HEK293 (cell line): ENCODE measurements around the gene MARCHF3.

Experiments used
- CTCF ChIA-PET: fragments of 350-600 bp; formaldehyde crosslinking; extraction: SDS; loops from one replicate; lab custom pipeline; 2021; ENCODE audit warnings: antibody characterized with exemption; lab: Yijun Ruan, JAX
- POLR2A ChIA-PET: fragments of 300-600 bp; formaldehyde crosslinking; extraction: SDS; loops from one replicate; lab custom pipeline; 2020; ENCODE audit warnings: antibody characterized with exemption, inconsistent platforms; lab: Yijun Ruan, JAX
- H3K27ac ChIP-seq: fragments of 200-500 bp; sonication (Bioruptor generic); 2 replicates; pipeline ENCODE4 v1.5.1; 2014; ENCODE audit warnings: low read depth, low read length, control low read depth, inconsistent platforms; ENCODE audit errors: extremely low read depth
- H3K36me3 ChIP-seq, 2 experiments: fragments of 200-500 bp in 1 of 2; sonication (Bioruptor generic) in 1 of 2; 1 replicate in 1 of 2; 2 replicates in 1 of 2; pipeline ENCODE4 v1.5.1; 2014 to 2017; ENCODE audit warnings: inconsistent platforms in 2 of 2, low read length in 2 of 2; ENCODE audit not compliant: control insufficient read depth in 2 of 2, insufficient read depth in 1 of 2
- H3K4me1 ChIP-seq: fragments of 200-500 bp; sonication (Bioruptor generic); 2 replicates; pipeline ENCODE4 v1.5.1; 2014; ENCODE audit warnings: mild to moderate bottlenecking, low read length, inconsistent platforms; ENCODE audit not compliant: control insufficient read depth, insufficient read depth
- H3K4me3 ChIP-seq: 2 replicates; pipeline ENCODE4 v1.5.1; 2011; ENCODE audit warnings: low read depth, mild to moderate bottlenecking, control low read depth, low read length, moderate library complexity
- H3K9me3 ChIP-seq: fragments of 200-500 bp; sonication (Bioruptor generic); 2 replicates; pipeline ENCODE4 v1.5.1; 2014; ENCODE audit warnings: low read depth, low read length, inconsistent platforms; ENCODE audit not compliant: control insufficient read depth, insufficient read depth
- GLIS1 ChIP-seq: fragments of 450-650 bp; formaldehyde crosslinking; IDR thresholded peaks from 2 replicates; pipeline ENCODE4 v1.5.1; 2016; ENCODE audit warnings: missing biosample characterization, missing genetic modification characterization
- HOXC10 ChIP-seq: sonication (generic); formaldehyde crosslinking; IDR thresholded peaks from 2 replicates; pipeline ENCODE4 v1.8.1; 2023; ENCODE audit warnings: mild to moderate bottlenecking, missing genetic modification reagents
- PRDM1 ChIP-seq: fragments of 450-650 bp; formaldehyde crosslinking; IDR thresholded peaks from 2 replicates; pipeline ENCODE4; 2016; ENCODE audit warnings: missing biosample characterization, missing genetic modification characterization
- RBAK ChIP-seq: fragments of 450-650 bp; formaldehyde crosslinking; IDR thresholded peaks from 2 replicates; pipeline ENCODE4 v1.5.1; 2016; ENCODE audit warnings: missing biosample characterization, missing genetic modification characterization
- REPIN1 ChIP-seq: fragments of 450-650 bp; formaldehyde crosslinking; IDR thresholded peaks from 2 replicates; pipeline ENCODE4 v1.5.1; 2017; ENCODE audit warnings: missing biosample characterization, missing genetic modification characterization, low read depth
- SP7 ChIP-seq: fragments of 450-650 bp; formaldehyde crosslinking; IDR thresholded peaks from 2 replicates; pipeline ENCODE4 v1.5.1; 2016; ENCODE audit warnings: missing biosample characterization, missing genetic modification characterization
- TCF7L2 ChIP-seq: IDR thresholded peaks from 2 replicates; pipeline ENCODE4 v1.6.1; 2011; ENCODE audit warnings: low read depth, mild to moderate bottlenecking, inconsistent platforms, low read length, moderate library complexity, borderline replicate concordance
- YY2 ChIP-seq: fragments of 450-650 bp; formaldehyde crosslinking; IDR thresholded peaks from 2 replicates; pipeline ENCODE4 v1.5.1; 2016; ENCODE audit warnings: missing biosample characterization, missing genetic modification characterization
- ZNF146 ChIP-seq: fragments of 450-650 bp; formaldehyde crosslinking; IDR thresholded peaks from 2 replicates; pipeline ENCODE4 v1.5.1; 2016; ENCODE audit warnings: missing biosample characterization, missing genetic modification characterization
- ZNF223 ChIP-seq: fragments of 450-650 bp; formaldehyde crosslinking; IDR thresholded peaks from 2 replicates; pipeline ENCODE4 v1.5.1; 2016; ENCODE audit warnings: missing biosample characterization, missing genetic modification characterization
- ZNF416 ChIP-seq: fragments of 450-650 bp; formaldehyde crosslinking; IDR thresholded peaks from 2 replicates; pipeline ENCODE4 v1.5.1; 2016; ENCODE audit warnings: missing biosample characterization, missing genetic modification characterization
- ZNF514 ChIP-seq: fragments of 450-650 bp; formaldehyde crosslinking; IDR thresholded peaks from 2 replicates; pipeline ENCODE4 v1.5.1; 2016; ENCODE audit warnings: missing biosample characterization, missing genetic modification characterization
- ZNF624 ChIP-seq: fragments of 450-650 bp; formaldehyde crosslinking; IDR thresholded peaks from 2 replicates; pipeline ENCODE4 v1.5.1; 2017; ENCODE audit warnings: missing biosample characterization, missing genetic modification characterization
- TF ChIP-seq, protein P1 (sequence below): fragments of 450-650 bp; formaldehyde crosslinking; IDR thresholded peaks from 2 replicates; pipeline ENCODE4 v1.5.1; 2017; ENCODE audit warnings: missing biosample characterization, mild to moderate bottlenecking, missing genetic modification characterization, moderate library complexity
- TF ChIP-seq, protein P2 (sequence below): fragments of 450-650 bp; formaldehyde crosslinking; IDR thresholded peaks from 2 replicates; pipeline ENCODE4; 2016; ENCODE audit warnings: missing biosample characterization, missing genetic modification characterization
- TF ChIP-seq, protein P3 (sequence below): fragments of 450-650 bp; formaldehyde crosslinking; conservative IDR thresholded peaks from 2 replicates; pipeline ENCODE4 v1.5.1; 2016; ENCODE audit warnings: low read depth, missing biosample characterization, missing genetic modification characterization

MARCHF3 gene

DNA sequence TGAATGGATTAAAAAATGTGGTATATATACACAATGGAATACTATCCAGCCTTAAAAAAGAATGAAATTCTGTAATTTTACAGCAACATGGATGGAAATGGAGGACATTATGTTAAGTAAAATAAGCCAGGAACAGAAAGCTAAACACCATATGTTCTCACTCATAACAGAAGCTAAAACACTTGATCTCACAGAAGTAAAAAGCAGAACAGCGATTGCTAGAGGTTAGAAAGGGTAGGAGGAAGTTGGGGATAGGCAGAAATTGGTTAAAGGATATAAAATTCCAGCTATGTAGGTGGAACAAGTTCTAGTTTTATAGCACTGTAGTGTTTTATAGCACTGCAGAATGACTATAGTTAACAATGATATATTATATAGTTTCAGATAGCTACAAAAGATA, 15.8 kb downstream of the MARCHF3 start:
- TF ChIP-seq ZNF146 (tag by site-specific recombination) (0 out of 2 replicates have a peak, but pooled peaks have one; percentile 23), GLIS1 (tag by site-specific recombination) (no peak)
- Histone ChIP-seq H3K27ac (no peak overlapping the region), H3K36me3 (no peaks in the 10 kb centered on the region), H3K4me3 (no peak overlapping the region), H3K4me1 (0 out of 2 replicates have a peak, but pooled peaks cover 2% of the 10 kb centered on the region), H3K9me3 (no peaks in the 10 kb centered on the region)
- ChIA-PET POLR2A (no interaction called here), CTCF (interaction anchor here (1.1 kb wide), 1 partner anchor 12 kb away, joined by 3 read pairs; no protein-coding TSS in a partner anchor)

DNA sequence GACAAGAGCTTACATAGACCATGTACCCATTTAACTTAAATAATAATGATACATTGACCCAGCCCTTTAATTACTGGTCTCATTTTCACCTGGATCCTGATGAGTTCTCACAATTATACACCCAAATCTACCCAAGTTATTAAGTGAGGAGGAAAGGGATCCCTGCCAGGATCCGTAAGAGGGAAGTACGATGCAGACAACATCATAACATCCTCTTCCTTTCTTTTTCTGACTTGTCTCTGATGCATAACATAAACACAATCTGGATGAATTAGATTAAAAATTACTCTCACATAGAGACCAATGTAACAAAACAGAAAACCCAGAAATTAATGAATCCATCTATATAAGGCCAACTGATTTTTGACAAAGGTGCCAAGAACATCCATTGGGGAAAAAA, 17.0 kb downstream of the MARCHF3 start:
- no peaks in the 10 kb centered on the region for H3K36me3 ChIP-seq

DNA sequence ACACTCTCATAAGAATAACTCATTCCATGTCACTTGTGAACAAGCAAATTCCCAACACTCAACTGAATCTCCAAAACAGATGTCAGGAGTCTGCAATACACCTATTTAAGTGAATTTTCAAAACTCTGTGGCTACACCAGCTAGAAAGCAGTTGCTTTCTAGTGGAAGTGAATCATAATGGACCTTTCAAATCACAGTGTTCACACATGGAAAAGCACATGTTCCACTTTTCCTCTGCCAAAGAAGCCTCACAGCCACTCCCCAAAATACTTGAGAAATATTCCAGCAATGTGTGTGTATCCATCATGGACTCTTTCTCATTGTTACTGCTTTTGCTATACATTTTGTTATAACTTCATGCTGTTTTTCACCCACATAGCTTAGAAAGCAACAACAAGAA, 17.4 kb downstream of the MARCHF3 start:
- ChIA-PET CTCF (no interaction called here), POLR2A (no interaction called here)
- H3K27ac ChIP-seq: no peak overlapping the region
- no peaks in the 10 kb centered on the region for H3K9me3 ChIP-seq
- no peak overlapping the region for H3K4me3 ChIP-seq
- TF ChIP-seq PRDM1 (tag by site-specific recombination) (peak; percentile 40; the same call in 1 of the 2 replicates), HOXC10 (CRISPR knock-in tag) (no peak), RBAK (tag by site-specific recombination) (no peak), YY2 (tag by site-specific recombination) (no peak), ZNF223 (tag by site-specific recombination) (no peak)
- TF ChIP-seq, all 188 proteins: peak for 1
- Histone ChIP-seq H3K4me1 (0 out of 2 replicates have a peak, but pooled peaks cover 2% of the 10 kb centered on the region), H3K36me3 (no peaks in the 10 kb centered on the region)

More for the DNA sequence above, 17.0 kb downstream of the MARCHF3 start:
- H3K9me3 ChIP-seq: no peaks in the 10 kb centered on the region
- TF ChIP-seq, protein P1, sequence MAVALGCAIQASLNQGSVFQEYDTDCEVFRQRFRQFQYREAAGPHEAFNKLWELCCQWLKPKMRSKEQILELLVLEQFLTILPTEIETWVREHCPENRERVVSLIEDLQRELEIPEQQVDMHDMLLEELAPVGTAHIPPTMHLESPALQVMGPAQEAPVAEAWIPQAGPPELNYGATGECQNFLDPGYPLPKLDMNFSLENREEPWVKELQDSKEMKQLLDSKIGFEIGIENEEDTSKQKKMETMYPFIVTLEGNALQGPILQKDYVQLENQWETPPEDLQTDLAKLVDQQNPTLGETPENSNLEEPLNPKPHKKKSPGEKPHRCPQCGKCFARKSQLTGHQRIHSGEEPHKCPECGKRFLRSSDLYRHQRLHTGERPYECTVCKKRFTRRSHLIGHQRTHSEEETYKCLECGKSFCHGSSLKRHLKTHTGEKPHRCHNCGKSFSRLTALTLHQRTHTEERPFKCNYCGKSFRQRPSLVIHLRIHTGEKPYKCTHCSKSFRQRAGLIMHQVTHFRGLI (tag by site-specific recombination): no peak
- TF ChIP-seq, protein P2, sequence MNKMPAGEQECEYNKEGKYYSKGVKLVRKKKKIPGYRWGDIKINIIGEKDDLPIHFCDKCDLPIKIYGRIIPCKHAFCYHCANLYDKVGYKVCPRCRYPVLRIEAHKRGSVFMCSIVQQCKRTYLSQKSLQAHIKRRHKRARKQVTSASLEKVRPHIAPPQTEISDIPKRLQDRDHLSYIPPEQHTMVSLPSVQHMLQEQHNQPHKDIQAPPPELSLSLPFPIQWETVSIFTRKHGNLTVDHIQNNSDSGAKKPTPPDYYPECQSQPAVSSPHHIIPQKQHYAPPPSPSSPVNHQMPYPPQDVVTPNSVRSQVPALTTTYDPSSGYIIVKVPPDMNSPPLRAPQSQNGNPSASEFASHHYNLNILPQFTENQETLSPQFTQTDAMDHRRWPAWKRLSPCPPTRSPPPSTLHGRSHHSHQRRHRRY: no peak
- TF ChIP-seq REPIN1 (tag by site-specific recombination) (no peak), ZNF624 (tag by site-specific recombination) (no peak), ZNF416 (tag by site-specific recombination) (no peak), TCF7L2 (no peak), ZNF514 (no peak), SP7 (no peak)
- TF ChIP-seq, protein P3, sequence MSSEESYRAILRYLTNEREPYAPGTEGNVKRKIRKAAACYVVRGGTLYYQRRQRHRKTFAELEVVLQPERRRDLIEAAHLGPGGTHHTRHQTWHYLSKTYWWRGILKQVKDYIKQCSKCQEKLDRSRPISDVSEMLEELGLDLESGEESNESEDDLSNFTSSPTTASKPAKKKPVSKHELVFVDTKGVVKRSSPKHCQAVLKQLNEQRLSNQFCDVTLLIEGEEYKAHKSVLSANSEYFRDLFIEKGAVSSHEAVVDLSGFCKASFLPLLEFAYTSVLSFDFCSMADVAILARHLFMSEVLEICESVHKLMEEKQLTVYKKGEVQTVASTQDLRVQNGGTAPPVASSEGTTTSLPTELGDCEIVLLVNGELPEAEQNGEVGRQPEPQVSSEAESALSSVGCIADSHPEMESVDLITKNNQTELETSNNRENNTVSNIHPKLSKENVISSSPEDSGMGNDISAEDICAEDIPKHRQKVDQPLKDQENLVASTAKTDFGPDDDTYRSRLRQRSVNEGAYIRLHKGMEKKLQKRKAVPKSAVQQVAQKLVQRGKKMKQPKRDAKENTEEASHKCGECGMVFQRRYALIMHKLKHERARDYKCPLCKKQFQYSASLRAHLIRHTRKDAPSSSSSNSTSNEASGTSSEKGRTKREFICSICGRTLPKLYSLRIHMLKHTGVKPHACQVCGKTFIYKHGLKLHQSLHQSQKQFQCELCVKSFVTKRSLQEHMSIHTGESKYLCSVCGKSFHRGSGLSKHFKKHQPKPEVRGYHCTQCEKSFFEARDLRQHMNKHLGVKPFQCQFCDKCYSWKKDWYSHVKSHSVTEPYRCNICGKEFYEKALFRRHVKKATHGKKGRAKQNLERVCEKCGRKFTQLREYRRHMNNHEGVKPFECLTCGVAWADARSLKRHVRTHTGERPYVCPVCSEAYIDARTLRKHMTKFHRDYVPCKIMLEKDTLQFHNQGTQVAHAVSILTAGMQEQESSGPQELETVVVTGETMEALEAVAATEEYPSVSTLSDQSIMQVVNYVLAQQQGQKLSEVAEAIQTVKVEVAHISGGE (tag by site-specific recombination): no peak
- ChIA-PET CTCF (no interaction called here), POLR2A (no interaction called here)
- 0 out of 2 replicates have a peak, but pooled peaks cover 2% of the 10 kb centered on the region for H3K4me1 ChIP-seq
- H3K4me3 ChIP-seq: no peak overlapping the region
- H3K27ac ChIP-seq: no peak overlapping the region
